GM21447 (cell line): ENCODE measurements around the gene EPC2.
"Not testable (repeated sequence)": the region's sequence is repeated elsewhere in the genome, so short reads cannot be mapped to it uniquely, and the experiment has no call there.

Experiments
- ATAC-seq: cut with Tn5 transposase; IDR thresholded peaks from one replicate; pipeline ENCODE4 v1.9.1; 2021; ENCODE audit not compliant: unreplicated experiment

The EPC2 gene

DNA sequence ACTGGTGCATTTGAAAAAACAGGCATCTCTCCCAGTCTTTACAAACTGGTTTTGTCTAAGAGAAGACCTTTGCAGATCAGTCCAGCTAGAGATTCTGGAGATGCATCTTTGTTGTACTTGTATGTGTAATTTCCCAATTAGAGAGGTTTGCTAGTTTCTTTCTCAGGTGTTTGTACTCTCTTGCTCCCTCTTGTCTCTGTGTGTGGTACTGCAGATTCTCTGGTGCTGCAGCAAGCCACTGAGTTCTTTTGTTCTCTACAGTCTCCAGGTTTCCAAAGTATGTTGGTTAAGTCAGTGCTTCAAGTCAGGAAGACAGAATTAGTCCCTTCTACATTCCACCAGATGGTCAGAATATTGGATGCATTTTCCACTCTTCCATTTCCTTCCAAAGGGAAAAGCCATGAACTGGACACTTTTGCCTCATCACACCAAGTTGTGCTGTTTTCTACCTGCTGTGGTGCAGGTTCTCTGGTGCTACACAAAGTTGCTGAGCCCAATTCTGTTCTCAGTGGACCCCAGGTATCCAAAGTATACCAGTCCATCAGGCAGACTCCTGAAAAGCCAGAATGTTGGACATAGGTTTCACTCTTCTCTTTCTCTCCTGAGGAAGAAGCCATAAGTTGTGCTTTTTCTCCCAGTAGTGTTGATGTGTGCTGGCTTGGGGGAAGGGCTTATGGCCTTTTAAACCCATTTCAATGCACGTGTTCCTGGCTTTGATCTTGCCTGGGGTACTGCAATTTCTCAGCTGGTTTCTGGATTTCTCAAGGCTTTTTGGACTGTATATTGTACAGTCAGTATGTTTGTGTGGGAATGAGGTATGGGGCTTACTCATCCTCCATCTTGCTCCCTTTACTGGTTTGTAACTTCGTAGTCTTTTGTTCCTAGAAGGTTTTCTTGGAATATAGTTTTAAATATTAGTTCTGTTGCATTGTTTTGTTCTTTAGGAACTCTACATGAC, 29.8 kb downstream of the EPC2 start:
- no peak for ATAC-seq

DNA sequence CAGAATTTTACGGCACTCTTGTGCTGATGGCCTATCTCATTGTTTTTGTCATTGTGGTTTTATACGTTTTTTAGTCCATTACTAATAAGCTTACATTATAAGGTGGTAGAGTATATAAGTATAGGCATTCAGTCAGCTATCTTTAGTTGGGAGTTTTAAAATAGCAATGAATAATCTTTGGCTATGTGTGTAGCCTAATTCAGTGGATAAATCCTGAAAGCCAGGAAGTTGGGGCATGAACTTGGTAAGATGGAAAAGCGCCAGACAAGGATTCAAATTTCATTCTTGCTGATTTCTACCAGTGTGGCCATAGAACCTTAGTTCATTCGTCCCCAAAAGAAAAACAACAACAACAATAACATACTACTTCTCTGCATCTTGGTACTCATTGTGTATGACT, 31.2 kb downstream of the EPC2 start:
- ATAC-seq = no peak

DNA sequence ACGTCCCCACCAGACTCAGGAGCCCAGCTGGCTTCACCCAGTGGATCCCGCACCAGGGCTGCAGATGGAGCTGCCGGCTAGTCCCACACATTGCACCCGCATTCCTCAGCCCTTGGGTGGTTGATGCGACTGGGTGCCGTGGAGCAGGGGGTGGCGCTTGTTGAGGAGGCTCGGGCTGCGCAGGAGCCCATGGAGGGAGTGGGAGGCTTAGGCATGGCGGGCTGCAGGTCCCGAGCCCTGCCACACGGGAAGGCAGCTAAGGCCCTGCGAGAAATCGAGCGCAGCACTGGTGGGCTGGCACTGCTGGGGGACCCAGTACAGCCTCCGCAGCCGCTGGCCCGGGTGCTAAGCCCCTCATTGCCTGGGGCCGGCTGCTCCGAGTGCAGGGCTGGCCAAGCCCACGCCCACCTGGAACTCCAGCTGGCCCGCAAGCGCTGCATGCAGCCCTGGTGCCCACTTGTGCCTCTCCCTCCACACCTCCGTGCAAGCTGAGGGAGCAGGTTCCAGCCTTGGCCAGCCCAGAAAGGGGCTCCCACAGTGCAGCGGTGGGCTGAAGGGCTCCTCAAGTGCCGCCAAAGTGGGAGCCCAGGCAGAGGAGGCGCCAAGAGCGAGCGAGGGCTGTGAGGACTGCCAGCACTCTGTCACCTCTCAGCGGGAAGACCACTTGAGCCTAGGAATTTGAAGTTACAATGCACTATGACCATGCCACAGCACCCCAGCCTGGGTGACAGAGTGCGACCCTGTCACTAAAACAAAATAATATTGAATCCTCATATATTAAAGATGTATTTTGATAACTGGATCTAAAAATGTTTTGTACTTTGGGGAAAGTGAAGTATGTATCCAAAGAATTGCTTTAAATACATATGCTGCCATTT, 34.0 kb downstream of the EPC2 start:
- not testable (repeated sequence) for ATAC-seq

DNA sequence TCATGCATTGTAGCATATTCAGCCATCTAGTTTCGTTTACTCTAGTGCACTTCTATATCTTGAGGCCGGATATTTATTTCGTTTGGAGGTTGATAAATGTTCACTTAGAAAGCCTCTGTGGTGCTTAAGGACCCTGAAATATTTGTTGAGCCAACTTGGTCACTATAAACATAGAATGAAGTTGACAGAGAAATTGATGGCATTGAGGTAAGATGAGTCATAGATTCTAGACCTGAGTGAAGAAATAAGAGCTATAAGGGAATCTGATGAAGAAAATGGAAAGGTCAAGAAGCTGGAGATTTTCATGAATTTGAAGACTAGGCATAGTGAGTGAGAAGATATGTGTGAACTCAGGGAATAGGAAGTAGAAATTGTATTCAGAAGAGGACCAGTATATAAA, 35.9 kb downstream of the EPC2 start:
- no peak for ATAC-seq

DNA sequence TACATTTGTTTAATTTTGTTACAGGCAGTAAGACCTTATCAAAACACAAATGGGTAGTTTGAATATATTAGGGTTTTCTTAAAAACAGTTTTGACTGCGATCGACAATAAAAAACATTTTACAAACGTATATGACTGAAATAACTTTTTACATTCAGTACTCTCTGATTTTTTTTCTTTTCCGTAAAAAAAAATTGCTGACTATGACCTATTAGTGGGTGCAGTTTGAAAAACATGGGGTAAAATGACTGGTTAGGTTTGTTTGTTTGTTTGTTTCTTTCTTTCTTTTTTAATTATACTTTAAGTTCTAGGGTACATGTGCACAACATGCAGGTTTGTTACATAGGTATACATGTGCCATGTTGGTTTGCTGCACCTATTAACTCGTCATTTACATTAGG, 36.9 kb downstream of the EPC2 start:
- ATAC-seq = no peak

DNA sequence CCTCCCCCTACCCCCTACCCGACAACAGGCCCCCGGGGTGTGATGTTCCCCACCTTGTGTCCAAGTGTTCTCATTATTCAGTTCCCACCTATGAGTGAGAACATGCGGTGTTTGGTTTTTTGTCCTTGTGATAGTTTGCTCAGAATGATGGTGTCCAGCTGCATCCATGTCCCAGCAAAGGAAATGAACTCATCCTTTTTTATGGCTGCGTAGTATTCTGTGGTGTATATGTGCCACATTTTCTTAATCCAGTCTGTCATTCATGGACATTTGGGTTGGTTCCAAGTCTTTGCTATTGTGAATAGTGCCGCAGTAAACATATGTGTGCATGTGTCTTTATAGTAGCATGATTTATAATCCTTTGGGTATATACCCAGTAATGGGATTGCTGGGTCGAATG, 37.3 kb downstream of the EPC2 start:
- not testable (repeated sequence) for ATAC-seq

DNA sequence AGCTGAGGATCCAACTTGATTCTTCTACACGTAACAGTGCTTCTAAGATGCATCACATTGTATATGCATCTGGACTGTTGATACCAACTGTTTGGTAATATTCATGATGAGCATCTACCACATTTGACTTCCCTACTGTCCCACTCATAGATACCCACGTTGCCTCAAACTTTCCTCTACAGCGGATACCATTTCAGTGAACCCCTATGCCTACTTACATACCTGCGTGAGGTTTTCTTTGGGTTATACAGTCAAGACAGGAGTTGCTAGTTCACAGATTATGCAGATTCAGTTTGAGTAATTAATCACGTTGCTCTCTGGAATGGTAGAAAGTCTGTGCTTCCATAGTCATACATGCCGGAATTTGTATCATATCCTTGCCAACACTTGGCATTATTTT, 40.0 kb downstream of the EPC2 start:
- no peak for ATAC-seq

DNA sequence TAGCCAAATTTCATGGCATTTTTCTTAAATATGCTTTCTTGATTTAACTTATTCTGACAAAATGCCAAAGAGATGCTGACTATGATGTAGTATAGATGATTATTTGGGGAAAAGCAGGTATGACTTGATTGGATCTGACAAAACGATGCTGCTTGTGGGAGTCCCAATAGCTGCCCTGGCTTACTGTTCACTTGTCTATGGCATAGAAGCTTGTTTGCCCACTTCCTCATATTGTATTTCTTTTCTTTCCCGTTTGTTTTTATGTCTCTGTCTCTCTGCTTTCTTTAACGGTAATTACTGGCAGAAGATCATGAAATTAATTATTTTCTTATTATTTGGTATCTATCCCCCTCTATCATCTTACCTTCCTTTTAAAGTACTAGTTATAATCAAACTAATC, 43.0 kb downstream of the EPC2 start:
- no peak for ATAC-seq

DNA sequence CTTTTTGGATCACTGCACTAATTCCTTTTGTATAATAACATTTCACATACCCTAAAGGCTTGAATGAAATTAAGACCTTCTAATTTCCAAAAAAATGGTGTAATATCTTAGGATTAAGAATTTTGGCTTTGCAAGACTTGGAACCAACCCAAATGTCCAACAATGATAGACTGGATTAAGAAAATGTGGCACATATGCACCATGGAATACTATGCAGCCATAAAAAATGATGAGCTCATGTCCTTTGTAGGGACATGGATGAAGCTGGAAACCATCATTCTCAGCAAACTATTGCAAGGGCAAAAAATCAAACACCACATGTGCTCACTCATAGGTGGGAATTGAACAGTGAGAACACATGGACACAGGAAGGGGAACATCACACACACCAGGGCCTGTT, 43.5 kb downstream of the EPC2 start:
- ATAC-seq = not testable (repeated sequence)

DNA sequence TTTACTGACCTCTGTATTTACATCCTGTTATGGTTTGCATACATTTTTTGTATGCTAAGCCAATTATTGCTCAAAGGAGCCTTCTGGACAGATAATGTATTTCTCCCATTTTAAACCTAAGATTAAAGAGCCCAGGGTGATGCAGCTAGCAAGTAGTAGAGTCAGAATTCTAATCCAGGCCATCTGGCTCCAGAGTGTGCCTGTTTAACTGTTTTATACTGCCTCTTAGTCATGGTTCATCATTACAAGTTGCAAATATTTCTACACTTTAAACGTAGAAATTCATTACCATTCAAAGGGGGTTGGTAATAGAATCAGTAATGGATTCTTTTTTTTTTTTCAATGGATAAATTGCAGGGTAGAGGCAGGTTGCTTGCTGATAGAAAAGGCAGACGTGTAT, 52.4 kb downstream of the EPC2 start:
- ATAC-seq = no peak

DNA sequence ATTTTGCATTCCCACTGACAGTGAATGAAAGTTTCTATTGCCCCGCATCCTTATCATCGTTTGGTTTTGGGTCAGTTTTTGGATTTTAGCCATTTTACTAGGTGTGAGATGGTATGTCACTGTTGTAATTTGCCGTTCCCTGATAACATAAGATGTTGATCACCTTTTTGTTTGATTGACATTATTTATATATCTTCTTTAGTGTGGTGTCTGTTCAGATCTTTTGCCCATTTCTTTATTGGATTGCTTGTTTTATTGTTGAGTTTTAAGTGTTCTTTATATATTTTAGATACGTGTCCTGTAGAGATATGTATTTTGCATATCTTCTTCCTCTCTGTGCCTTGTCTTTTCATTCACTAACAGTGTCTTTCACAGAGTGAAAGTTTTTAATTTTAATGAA, 55.3 kb downstream of the EPC2 start:
- no peak for ATAC-seq

DNA sequence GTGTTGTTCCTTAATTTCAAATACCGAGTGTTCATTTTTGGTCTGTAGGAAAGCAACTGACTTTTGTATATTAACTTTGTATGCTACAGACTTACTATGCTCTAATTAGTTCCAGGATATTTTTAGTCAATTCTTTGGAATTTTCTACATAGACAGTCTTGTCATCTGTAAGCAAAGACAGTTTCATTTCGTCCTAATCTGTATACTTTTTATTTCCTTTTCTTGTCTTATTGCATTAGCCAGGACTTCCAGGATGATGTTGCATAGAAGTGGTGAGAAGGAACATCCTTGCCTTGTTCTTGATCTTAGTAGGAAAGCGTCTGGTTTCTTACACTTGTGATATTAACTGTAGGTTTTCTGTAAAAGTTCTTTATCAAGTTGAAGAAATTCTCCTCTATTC, 56.5 kb downstream of the EPC2 start:
- ATAC-seq = no peak

DNA sequence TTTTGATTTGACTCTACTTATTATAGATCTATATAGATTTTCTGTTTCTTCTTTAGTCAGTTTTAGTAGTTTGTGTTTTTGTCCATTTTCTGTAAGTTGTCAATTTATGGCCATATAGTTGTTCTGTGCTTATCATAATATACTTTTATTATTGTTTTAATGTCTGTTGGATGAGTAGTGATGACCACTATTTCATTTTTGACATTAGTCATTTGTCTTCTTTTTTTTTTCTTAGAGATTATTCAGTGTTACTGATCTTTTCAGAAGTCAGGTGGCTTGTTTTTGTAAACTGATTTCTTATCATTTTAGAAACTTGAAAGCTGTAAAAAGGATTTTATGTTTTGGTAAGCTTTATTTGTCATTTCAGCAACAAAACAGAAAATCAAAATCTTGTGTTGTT, 57.3 kb downstream of the EPC2 start:
- ATAC-seq = no peak

DNA sequence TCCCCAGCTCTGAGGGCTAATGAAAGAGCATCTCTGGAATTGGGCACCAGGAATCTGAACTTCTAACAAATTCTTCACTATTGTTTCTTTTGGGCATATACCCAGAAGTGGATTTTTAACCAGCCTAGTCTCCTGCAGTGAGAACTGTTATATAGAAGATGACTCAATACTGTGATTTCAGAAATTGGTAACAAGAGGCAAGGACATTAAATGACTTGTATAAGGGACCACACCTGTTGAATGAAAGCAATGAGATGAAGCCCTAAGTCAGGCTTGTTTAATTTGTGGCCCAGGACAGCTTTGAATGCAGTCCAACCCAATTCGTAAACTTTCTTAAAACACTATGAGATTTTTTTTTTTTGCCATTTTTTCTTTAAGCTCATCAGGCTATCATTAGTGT, 57.9 kb downstream of the EPC2 start:
- ATAC-seq = no peak

DNA sequence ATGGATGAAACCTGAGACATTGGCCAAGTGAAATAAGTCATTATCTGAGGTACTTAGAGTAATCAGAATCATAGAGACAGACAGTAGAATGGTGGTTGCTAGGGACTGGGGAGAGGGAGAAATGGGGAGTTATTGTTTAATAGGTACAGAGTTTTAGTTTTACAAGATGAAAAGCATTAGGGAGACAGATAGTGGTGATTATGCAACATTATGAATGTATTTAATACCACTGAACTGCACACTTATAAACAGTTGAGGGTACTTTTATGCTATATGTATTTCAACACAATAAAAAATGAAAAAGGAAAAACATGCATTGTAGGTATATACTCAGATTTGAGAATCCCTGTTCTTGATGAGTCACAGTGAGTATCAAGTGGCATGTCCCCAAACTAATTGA, 59.7 kb downstream of the EPC2 start:
- ATAC-seq = no peak

DNA sequence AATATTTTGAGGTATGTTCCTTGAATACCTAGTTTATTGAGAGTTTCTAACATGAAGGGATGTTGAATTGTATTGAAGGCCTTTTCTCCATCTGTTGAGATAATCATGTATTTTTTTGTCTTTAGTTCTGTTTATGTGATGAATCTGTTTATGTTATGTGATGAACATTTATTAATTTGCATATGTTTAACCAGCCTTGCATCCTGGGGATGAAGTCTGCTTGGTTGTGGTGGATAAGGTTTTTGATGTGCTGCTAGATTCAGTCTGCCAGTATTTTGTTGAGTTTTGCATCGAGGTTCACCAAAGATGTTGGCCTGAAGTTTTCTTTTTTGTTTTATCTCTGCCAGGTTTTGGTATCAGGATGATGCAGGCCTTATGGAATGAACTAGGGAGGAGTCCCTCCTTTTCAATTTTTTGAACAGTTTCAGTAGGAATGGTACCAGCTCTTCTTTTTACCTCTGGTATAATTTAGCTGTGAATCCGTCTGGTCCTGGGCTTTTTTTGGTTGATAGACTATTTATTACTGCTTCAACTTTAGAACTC, 71.9 kb downstream of the EPC2 start:
- no peak for ATAC-seq

DNA sequence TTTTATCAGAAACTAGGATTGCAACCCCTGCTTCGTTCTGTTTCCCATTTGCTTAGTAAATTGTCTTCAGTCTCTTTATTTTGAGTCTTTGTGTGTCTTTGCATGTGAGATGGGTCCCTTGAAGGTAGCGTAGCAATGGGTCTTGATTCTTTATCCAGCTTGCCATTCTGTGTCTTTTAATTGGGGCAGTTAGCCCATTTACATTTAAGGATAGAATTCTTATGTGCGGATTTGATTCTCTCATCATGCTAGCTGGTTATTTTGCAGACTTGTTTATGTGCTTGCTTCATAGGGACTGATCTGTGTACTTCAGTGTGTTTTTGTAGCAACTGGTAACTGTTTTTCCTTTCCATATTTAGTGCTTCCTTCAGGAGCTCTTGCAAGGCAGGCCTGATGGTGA, 73.5 kb downstream of the EPC2 start:
- ATAC-seq = no peak

DNA sequence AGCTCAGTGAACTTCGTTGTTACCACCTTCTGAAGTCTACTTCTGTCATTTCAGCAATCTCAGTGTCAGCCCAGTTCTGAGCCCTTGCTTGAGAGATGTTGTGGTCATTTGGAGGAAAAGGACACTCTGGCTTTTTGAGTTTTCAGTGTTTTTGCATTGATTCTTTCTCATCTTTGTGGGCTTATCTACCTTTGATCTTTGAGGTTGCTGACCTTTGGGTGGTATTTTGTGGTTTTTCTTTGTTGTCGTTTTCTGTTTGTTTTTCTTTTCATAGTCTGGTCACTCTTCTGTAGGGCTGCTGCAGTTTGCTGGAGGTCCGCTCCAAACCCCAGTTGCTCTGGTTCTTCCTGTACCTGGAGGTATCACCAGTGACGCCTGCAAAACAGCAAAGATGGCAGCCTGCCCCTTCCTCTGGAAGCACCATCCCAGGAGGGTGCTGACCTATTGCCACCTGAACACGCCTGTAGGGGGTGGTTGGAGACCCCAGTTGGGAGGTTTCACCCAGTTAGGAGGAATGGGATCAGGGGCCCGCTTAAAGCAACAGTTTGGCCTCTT, 74.7 kb downstream of the EPC2 start:
- ATAC-seq = no peak

DNA sequence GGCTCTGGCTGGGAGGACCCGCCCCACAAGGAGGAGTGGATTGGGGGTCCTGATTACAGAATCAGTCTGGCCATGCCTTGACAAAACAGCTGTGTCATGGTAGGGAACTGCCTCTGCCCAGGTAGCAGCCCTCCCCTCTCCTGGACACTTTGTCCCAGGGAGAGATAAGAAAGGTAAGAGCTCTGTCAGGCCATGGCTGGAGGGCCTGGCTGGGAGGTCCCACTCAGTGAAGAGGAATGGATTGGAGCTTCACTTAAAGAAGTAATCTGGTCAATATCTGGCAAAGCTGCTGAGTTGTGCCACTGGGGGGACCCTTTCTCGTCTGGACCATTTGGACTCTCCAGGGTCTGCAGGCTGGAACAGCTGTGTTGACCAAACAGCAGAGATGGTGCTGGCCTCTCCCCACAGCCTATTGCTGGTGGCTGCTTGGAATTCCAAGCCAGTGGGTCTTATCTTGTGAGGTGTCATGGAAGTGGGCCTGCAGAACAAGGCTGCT, 75.4 kb downstream of the EPC2 start:
- no peak for ATAC-seq

DNA sequence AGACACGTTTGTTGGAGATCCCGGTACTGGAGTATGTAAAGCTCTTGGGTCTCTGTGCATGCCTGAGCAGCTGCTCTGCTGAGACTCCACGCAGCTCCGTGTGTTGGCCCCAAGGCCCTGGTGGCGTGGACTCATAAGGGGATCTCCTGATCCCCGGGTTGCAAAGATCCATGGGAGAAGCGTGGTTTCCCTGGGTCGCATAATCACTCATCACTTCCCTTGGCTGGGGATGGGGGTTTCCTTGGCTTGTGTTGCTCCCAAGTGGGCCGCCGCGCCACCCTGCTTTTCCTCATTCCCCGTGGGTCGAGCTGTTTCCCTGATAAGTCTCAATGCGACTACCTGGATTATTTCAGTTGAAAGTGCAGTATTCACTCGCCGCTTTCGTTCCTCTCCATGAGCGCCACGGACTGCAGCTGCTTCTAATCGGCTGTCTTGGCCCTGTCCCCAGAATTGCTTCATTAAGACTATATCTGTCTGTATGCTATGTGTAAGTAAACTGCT, 76.0 kb downstream of the EPC2 start:
- no peak for ATAC-seq

DNA sequence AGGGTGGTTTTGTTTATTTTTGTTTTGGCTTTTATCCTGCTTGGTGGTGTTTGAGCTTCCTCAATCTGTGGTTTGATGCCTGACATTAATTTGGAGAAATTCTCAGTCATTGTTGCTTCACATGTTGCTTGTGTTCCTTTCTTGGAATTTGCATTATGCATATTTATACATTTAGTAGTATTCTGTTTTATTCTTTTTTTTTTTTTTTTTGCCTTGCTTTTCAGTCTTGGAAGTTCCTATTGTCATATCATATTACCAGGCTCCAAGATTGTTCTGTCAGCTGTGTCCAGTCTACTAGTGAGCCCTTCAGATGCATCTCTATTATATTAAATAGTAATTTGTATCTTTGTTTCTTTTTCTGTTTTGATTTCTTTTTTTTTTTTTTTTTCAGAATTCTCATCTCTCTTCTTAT, 77.0 kb downstream of the EPC2 start:
- no peak for ATAC-seq
